ENCODE results near the gene GLP2R. TPM values are rescaled to one million over a fixed set of nuclear protein-coding genes. Genes with fewer than 3 reads are reported as not detected.

Gene GLP2R
- total RNA-seq, 2 donors from 2014 or later = not detected

DNA sequence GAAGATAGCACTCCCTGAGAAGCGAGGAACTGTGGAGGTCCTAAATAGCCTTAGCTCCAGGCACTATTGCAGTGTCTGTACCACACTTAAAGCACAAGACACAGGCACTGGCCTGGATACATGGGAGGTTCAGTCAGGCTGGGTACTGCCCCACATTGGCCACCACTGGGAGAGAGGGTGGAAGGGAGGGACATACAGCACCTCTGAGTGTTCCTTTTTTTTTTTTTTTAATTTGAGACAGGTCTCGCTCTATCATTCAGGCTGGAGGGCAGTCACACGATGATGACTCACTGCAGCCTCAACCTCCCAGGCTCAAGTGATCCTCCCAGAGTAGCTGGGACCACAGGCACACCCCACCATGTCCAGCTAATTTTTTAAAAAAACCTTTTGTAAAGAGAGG, 5.3 kb upstream of the GLP2R start:
- no peak overlapping the region for H3K4me3 Mint-ChIP-seq
- H3K4me1 Mint-ChIP-seq (ENCODE audit: low read depth) = no peaks in the 10 kb centered on the region
- H3K36me3 Mint-ChIP-seq (ENCODE audit: insufficient read depth in 2 of 2) = no peaks in the 10 kb centered on the region
- H3K27ac Mint-ChIP-seq = no peak overlapping the region
- ATAC-seq (replicated peaks in 1 of 2) = no peak
- peaks cover 8% of the 10 kb centered on the region for H3K27me3 Mint-ChIP-seq (ENCODE audit: low read depth)
- H3K9me3 Mint-ChIP-seq = peaks cover 7 to 8% of the 10 kb centered on the region in 2 donors
- no peak for DNase-seq

DNA sequence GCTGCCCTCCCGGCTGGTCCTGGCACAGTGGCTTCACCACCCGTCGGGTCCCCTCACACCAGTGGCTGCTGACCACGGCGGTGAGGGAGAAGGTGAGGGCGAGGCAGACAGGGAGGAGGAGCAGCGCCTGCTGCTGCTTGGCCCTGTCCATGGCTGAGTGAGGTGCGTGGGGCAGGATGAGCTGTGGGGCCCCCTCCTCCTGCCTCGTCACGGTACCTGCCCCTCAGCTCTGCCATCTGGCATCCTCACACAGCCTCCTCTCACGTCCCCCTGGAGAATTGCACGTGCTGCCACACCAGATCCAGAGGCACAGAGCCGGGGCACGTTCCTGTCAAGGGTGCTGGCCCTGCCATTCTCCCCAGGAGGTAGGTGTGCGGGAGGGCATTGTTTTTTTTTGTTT, 3.8 kb upstream of the GLP2R start, which contains the start of gene GSG1L2:
TSS of gene GSG1L2 (minus strand) at position 159 of the 400 bp plus-strand sequence. CDS start at position 151, 8 bp downstream.
- ATAC-seq (replicated peaks in 1 of 2) = no peak
- Mint-ChIP-seq H3K4me3 (no peak within 1 kb of the TSS), H3K36me3 (ENCODE audit: insufficient read depth in 2 of 2) (no peaks in the 10 kb centered on the region), H3K9me3 (peaks cover 1 to 2% of the 10 kb centered on the region in 2 donors), H3K27me3 (ENCODE audit: low read depth) (peaks cover 8% of the 10 kb centered on the region), H3K27ac (no peak within 1 kb of the TSS), H3K4me1 (ENCODE audit: low read depth) (no peaks in the 10 kb centered on the region)
- no peak for DNase-seq

DNA sequence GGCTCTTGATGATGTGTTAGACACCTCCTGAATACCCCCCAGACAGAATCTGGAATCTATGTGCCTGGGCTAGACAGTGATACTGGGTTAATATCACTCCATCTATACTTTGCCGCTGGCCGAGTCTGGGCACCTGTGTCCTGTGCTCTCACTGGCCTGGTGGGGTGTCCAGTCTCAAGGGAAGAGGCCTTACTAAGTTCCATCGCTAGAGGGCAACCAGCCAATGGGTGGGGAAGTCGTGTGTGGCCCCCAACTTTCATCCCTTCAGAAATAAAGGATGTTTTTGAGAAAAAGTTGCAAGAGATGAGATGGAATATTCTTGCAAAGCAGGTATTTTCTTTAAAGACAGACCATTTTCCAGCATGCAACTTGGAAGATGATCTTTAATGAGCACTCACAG, 1.6 kb upstream of the GLP2R start:
- Mint-ChIP-seq H3K27me3 (ENCODE audit: low read depth) (peaks cover 2% of the 10 kb centered on the region), H3K27ac (no peak overlapping the region), H3K4me3 (no peak overlapping the region), H3K4me1 (ENCODE audit: low read depth) (no peaks in the 10 kb centered on the region), H3K36me3 (ENCODE audit: insufficient read depth in 2 of 2) (no peaks in the 10 kb centered on the region), H3K9me3 (peaks cover 1 to 2% of the 10 kb centered on the region in 2 donors)
- ATAC-seq (replicated peaks in 1 of 2) = no peak
- no peak for DNase-seq

DNA sequence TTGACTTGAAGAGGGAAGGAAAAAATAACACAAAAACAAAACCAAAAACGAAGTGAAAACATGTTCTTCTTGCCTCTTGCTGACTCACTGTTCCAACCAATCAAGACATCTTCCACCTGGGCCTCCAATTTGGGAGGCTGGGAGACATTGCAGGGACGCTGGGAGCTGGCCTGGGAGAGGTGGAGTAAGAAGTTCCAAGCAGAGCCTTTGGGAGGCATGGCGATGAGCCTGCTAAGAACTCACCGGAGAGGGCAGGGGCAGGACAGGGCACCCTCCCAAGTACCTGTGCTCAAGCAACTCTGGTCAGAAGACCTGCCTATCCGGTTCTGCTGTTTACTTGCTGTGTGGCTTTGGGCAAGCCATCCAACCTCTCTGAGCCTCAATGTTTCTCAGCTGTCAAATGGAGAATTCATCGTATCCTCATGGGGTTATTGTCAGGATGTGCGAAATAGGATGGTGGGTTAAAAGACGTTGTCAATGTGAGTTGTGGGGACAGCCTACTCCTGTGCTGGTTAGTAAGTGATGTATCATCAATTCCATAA, 856 bp upstream of the GLP2R start:
- Mint-ChIP-seq H3K4me1 (ENCODE audit: low read depth) (no peaks in the 10 kb centered on the region), H3K27ac (no peak overlapping the region), H3K27me3 (ENCODE audit: low read depth) (peaks cover 4% of the 10 kb centered on the region), H3K4me3 (no peak overlapping the region), H3K9me3 (peaks cover 1 to 2% of the 10 kb centered on the region in 2 donors), H3K36me3 (ENCODE audit: insufficient read depth in 2 of 2) (no peaks in the 10 kb centered on the region)
- ATAC-seq (replicated peaks in 1 of 2) = no peak
- no peak for DNase-seq

DNA sequence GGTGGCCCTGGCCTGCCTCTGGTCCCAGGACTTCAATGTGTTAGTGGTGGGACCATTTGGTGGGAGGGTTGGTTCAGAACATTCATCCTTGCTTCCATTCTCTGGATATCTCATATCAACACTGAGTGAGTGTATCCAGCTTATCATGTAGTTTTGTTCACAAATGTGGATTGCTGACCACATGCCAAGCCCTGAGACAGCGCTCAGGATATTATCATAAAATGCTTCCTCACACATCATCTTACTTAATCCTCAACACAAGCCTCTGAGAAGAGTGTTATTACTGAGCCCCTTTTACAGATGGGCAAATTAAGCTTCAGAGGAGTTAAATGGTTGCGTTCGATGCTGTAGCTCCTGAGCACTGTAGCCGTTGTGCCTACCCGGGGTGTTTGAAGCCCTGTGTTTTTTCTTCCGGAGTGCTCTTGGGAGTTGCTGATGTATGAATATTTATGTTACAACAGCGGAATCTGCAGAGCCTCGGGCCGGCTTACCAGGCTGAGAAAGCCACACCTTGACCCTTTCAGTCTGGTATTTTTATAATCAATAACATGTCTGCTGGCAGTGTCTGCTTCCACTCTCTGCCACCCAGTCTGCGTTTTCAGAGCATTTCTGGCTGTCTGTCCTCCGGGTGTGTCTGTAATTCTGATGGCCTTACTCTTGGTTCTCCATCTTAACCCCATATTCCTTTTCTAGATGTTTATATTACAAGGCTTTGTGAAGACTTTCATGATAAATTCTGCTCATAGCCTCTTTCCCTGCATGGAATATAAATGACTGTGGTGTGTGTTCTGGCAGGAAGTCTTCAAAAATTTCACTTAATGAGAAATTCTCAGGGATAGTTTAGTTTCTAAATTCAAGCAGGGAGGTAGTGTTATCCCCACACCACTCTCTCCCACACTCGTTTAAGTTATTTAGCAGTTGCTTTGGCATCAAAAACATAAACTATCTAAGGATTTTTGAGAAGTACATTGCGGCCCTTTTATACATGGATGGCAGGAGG, 2.9 kb downstream of the GLP2R start:
- Mint-ChIP-seq H3K4me1 (ENCODE audit: low read depth) (no peaks in the 10 kb centered on the region), H3K27me3 (ENCODE audit: low read depth) (peaks cover 10% of the 10 kb centered on the region), H3K27ac (no peak overlapping the region), H3K36me3 (ENCODE audit: insufficient read depth in 2 of 2) (no peaks in the 10 kb centered on the region), H3K4me3 (no peak overlapping the region), H3K9me3 (no peaks in the 10 kb centered on the region)
- ATAC-seq (replicated peaks in 1 of 2) = no peak
- no peak for DNase-seq

DNA sequence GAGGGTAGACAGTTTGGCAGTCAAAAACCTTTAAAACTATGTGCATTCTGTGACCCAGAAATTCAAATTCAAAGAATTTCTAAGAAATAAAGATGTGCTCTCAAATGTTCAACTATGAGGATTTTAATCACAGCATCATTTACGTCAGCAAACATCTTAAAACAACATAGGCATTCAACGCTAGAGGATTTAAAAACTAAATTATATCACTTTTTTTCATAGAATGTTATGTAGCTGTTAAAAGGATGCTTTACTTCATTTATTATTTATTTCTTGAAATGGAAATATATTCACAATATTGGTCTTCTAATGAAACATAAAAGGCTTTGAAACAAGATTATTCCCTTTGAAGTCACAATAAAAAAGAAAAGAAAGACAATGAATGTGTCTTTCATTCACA, 3.6 kb downstream of the GLP2R start:
- no peak for ATAC-seq (replicated peaks in 1 of 2)
- no peak for DNase-seq
- H3K9me3 Mint-ChIP-seq = no peaks in the 10 kb centered on the region
- no peak overlapping the region for H3K27ac Mint-ChIP-seq
- H3K27me3 Mint-ChIP-seq (ENCODE audit: low read depth) = peaks cover 10% of the 10 kb centered on the region
- H3K36me3 Mint-ChIP-seq (ENCODE audit: insufficient read depth in 2 of 2) = no peaks in the 10 kb centered on the region
- H3K4me1 Mint-ChIP-seq (ENCODE audit: low read depth) = no peaks in the 10 kb centered on the region
- no peak overlapping the region for H3K4me3 Mint-ChIP-seq

DNA sequence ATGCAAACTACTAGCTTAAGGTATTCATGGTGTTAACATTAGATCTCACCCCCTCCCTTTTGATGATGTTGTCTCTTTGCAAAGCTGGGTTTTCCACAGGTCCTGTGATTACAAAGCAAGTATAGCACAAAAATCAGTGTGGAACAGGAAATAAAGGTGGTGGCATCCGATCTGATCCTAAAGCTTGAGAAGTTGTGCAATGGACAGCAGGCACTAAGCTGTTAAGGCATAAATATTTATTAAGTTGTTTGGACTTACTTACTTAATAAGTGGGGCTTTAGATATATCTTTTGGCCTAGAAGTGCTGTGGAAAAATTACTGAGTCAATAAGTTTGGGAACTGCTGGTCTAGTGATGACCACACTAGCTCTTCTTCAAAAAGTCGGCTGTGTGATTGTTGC, 5.0 kb downstream of the GLP2R start:
- Mint-ChIP-seq H3K27ac (no peak overlapping the region), H3K36me3 (ENCODE audit: insufficient read depth in 2 of 2) (no peaks in the 10 kb centered on the region), H3K4me3 (no peak overlapping the region), H3K9me3 (no peaks in the 10 kb centered on the region), H3K27me3 (ENCODE audit: low read depth) (peaks cover 10% of the 10 kb centered on the region), H3K4me1 (ENCODE audit: low read depth) (no peaks in the 10 kb centered on the region)
- DNase-seq = no peak
- ATAC-seq (replicated peaks in 1 of 2) = no peak

DNA sequence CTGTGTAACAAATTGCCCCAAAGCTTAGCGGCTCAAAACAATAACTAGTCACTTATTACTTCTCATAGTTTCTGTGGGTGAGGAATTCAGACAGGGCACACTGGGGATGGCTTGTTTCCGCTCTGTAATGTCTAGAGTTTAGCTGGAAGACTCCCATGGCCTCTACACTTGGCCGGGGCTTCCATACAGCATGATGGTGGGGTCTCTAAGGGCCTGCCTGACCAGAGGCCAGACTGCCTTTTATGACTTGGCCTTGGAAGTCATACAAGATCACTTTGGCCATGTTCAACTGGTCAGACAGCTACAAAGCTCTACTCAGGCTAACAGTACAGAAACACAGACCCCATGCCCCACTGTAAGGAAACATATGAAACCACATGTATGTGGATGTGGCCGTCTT, 8.2 kb downstream of the GLP2R start:
- no peak overlapping the region for H3K27ac Mint-ChIP-seq
- no peak overlapping the region for H3K4me3 Mint-ChIP-seq
- no peaks in the 10 kb centered on the region for H3K36me3 Mint-ChIP-seq (ENCODE audit: insufficient read depth in 2 of 2)
- peaks cover 24% of the 10 kb centered on the region for H3K27me3 Mint-ChIP-seq (ENCODE audit: low read depth)
- no peaks in the 10 kb centered on the region for H3K4me1 Mint-ChIP-seq (ENCODE audit: low read depth)
- DNase-seq = no peak
- H3K9me3 Mint-ChIP-seq = peaks cover 0 to 1% of the 10 kb centered on the region in 2 donors
- no peak for ATAC-seq (replicated peaks in 1 of 2)

DNA sequence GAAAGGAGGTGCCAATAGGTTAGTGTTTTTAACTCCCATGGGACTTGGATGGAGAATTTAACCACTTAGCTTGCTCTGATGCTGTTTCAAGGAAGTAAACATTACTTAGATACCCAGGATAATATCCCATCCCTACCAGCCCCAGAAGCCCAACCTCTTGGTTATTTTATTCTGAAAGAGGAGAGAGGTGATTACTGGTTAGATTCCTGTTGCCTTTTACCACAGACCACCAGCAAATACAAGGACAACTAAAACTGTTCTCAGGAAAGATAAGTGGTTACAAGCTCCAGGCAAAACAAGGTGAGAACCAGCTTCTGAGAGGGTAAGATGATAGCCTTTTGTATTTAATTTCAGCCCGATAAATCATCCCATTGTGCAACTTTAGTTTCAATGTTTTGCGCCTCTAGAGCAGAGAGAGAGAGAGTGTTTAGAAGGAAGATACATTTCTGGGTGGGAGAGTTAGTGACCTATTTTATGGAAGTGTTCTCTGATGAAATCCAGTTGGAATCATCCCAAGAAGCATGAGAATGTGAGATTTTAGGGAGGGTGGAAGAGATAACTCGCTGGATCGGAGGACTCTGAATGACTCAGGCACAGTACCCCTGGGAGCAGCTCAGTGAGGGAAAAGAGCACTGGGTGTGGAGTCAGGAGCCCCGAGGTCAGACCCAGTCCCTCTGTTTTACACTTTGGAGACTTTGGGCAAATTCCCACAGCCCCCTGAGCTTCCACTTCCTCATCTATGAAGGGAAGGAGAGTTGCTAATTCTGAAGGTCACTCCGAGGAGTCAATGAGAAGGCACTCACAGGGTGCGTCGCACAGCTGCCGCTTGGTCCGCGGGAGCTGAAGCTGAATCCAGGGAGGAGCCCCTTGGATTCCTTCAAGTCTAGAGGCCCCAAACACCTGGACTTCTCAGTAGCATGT, 12.1 kb downstream of the GLP2R start:
- Mint-ChIP-seq H3K36me3 (ENCODE audit: insufficient read depth in 2 of 2) (no peaks in the 10 kb centered on the region), H3K9me3 (peaks cover 0 to 1% of the 10 kb centered on the region in 2 donors), H3K27me3 (ENCODE audit: low read depth) (peaks cover 23% of the 10 kb centered on the region), H3K4me3 (no peak overlapping the region), H3K4me1 (ENCODE audit: low read depth) (no peaks in the 10 kb centered on the region), H3K27ac (no peak overlapping the region)
- no peak for DNase-seq
- ATAC-seq (replicated peaks in 1 of 2) = no peak

DNA sequence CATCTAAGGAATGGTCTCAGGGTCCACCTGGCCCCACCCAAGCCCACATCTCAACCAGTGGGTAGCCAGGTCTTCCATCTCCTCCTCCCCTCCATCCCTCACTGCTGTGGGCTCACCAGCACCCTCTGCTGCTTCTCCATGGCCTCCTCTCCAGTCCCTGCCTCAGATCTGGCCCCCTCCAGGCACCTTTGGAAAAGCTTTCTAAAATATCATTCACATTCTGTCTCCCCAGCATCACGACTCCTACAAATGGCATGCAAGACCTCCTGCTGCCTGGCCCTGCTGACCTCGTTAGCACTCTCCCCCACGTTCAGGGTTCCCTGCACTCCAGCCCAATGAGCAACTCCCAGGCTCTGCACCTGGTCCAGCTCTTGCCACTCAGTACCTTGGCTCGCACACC, 13.7 kb downstream of the GLP2R start:
- DNase-seq (no peak), ATAC-seq (replicated peaks in 1 of 2) (no peak)
- Mint-ChIP-seq H3K27me3 (ENCODE audit: low read depth) (peaks cover 23% of the 10 kb centered on the region), H3K4me3 (no peak overlapping the region), H3K4me1 (ENCODE audit: low read depth) (no peaks in the 10 kb centered on the region), H3K36me3 (ENCODE audit: insufficient read depth in 2 of 2) (no peaks in the 10 kb centered on the region), H3K9me3 (peaks cover 0 to 1% of the 10 kb centered on the region in 2 donors), H3K27ac (no peak overlapping the region)

DNA sequence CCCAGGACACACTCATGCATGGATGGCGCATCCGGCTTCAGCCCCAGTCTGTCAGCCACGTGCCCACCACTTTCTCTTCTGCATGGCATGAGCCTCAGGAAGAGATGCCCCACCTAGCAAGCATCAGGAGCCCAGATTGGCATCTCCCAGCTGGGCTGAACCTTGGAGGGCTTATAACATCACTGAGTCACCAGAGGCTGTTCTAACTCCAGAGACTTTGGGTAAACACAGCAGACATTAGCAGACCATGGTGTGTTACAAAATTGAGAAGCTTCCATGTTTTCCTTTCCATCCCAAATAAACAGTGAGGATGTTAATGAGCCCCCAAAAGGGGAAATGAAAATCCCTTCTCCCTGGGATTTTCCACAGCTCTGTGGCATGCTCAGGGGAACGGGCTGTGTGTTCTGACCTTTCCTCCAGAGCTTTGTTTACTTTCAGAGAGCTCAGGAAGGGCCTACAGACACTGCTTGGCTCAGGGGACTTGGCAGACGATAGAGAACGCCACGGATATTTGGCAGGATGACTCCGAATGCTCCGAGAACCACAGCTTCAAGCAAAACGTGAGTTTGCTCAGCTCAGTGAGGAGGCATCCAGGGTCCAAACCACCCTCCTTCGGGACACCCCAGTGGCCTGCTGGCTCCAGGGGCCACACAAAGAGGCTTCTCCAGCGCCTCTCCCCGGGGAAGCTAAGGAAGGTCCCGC, 16.5 kb downstream of the GLP2R start:
- ATAC-seq (replicated peaks in 1 of 2) = no peak
- Mint-ChIP-seq H3K27ac (no peak overlapping the region), H3K36me3 (ENCODE audit: insufficient read depth in 2 of 2) (no peaks in the 10 kb centered on the region), H3K4me1 (ENCODE audit: low read depth) (no peaks in the 10 kb centered on the region), H3K9me3 (peaks cover 0 to 1% of the 10 kb centered on the region in 2 donors), H3K27me3 (ENCODE audit: low read depth) (peaks cover 23% of the 10 kb centered on the region), H3K4me3 (no peak overlapping the region)
- DNase-seq = no peak

DNA sequence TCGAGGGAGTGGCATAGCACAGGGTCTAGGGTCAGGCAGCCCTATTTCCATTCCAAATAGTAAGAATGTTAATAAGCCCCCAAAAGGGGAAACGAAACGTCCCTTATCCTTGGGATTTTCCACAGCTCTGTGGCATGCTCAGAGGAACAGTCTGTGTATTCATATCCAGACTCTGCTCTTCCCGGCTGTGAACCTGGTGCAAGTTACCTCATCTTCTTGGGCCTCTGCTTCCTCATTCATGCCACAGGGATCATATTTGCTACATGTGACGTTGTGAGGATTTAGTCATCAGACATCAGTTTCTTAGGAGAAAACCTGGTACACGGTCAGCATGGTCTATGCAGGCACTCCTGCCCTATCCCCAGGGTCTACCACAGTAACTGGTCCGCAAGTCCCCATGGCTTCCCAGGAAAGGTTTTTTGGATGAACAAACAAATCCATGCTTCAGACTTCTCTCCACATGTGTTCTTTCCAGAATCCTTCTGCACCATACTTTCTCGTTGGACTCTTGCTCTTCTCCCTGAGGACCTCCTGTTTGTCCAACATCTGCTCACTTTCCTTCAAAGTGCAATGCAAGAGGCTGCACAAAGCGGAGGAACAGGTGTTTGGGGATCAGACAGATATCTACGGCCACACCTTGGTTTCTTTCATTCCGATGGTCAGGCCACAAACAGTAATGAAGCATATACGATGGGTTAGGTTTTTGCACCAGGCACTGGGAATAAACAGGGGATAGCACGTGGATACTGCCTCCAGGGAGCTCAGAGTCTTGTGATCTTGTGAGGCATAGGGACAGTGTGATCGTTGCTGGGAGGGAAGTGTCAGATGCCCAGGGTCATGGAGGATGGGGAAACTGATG, 17.7 kb downstream of the GLP2R start:
- H3K9me3 Mint-ChIP-seq = peaks cover 0 to 1% of the 10 kb centered on the region in 2 donors
- H3K4me1 Mint-ChIP-seq (ENCODE audit: low read depth) = no peaks in the 10 kb centered on the region
- DNase-seq (no peak), ATAC-seq (replicated peaks in 1 of 2) (no peak)
- no peak overlapping the region for H3K4me3 Mint-ChIP-seq
- peaks cover 14% of the 10 kb centered on the region for H3K27me3 Mint-ChIP-seq (ENCODE audit: low read depth)
- H3K27ac Mint-ChIP-seq = no peak overlapping the region
- H3K36me3 Mint-ChIP-seq (ENCODE audit: insufficient read depth in 2 of 2) = no peaks in the 10 kb centered on the region
